Caco-2 (cell line): ENCODE results near the gene CCL2. TPM values are rescaled to one million over a fixed set of nuclear protein-coding genes. Genes with fewer than 3 reads are reported as not detected.

Experiments
- BruUV-seq: library from RNA; stranded (reverse); fragments of 400-500 nt; replicated peaks from 2 replicates; lab custom pipeline; 2021; lab: Mats Ljungman, UMichigan
- CTCF ChIA-PET: fragments of 300-600 bp; sonication (Branson Sonifier 250); formaldehyde crosslinking; loops from one replicate; lab custom pipeline; 2022; ENCODE audit warnings: antibody characterized with exemption; lab: Charles Lee
- POLR2A ChIA-PET: fragments of 300-600 bp; sonication (Branson Sonifier 250); formaldehyde crosslinking; loops from one replicate; lab custom pipeline; 2022; ENCODE audit warnings: antibody characterized with exemption; lab: Charles Lee
- DNase-seq, 2 experiments: peaks; one replicate each; pipeline versions ENCODE4 v3.0.0 to v3.0.0-alpha.2; 2020 to 2022
- H3K27me3 ChIP-seq: replicated peaks from 2 replicates; pipeline ENCODE4 v1.6.0; 2011; ENCODE audit warnings: low read length; ENCODE audit not compliant: control insufficient read depth, insufficient read depth
- H3K36me3 ChIP-seq: 2 replicates; pipeline ENCODE4 v1.5.1; 2011; ENCODE audit warnings: low read length; ENCODE audit not compliant: control insufficient read depth, insufficient read depth
- H3K4me1 ChIP-seq: fragments of 250-450 bp; sonication (Bioruptor Pico); 2 replicates; pipeline ENCODE4 v1.5.1; 2020; ENCODE audit warnings: mild to moderate bottlenecking
- H3K4me3 ChIP-seq: 2 replicates; pipeline ENCODE4 v1.5.1; 2011; ENCODE audit warnings: low read depth, mild to moderate bottlenecking, control low read depth, low read length
- H3K9me3 ChIP-seq: fragments of 250-450 bp; sonication (Bioruptor Pico); 2 replicates; pipeline ENCODE4 v1.5.1; 2020; ENCODE audit warnings: mild to moderate bottlenecking, moderate library complexity
- H3K27ac Mint-ChIP-seq: one replicate; pipeline ENCODE4 v1.8.0; 2022; ENCODE audit warnings: mixed read lengths; ENCODE audit not compliant: unreplicated experiment
- H3K27me3 Mint-ChIP-seq: one replicate; pipeline ENCODE4 v1.8.0; 2022; ENCODE audit warnings: mixed read lengths; ENCODE audit not compliant: insufficient read depth, unreplicated experiment
- H3K36me3 Mint-ChIP-seq: one replicate; pipeline ENCODE4 v1.8.0; 2022; ENCODE audit warnings: mild to moderate bottlenecking, mixed read lengths; ENCODE audit not compliant: insufficient read depth, unreplicated experiment
- H3K4me1 Mint-ChIP-seq: one replicate; pipeline ENCODE4 v1.8.0; 2022; ENCODE audit warnings: low read depth, mixed read lengths; ENCODE audit not compliant: unreplicated experiment
- H3K4me3 Mint-ChIP-seq: one replicate; pipeline ENCODE4 v1.8.0; 2022; ENCODE audit warnings: mild to moderate bottlenecking, moderate library complexity, mixed read lengths; ENCODE audit not compliant: unreplicated experiment
- H3K9me3 Mint-ChIP-seq: one replicate; pipeline ENCODE4 v1.8.0; 2022; ENCODE audit warnings: mixed read lengths; ENCODE audit not compliant: unreplicated experiment
- intact Hi-C: fragments of 100-400 bp; cut with micrococcal nuclease; formaldehyde crosslinking; loops from one replicate; pipeline ENCODE4 v1.10.0; 2022; ENCODE audit not compliant: unreplicated experiment
- total RNA-seq: library from RNA; stranded (reverse); gene quantifications from 2 replicates; pipeline ENCODE4 v1.2.3, GENCODE V29; 2022
- TF ChIP-seq, protein P1 (sequence below), 2 experiments: fragments of 200-600 bp in 1 of 2; IDR thresholded peaks; 1 replicate in 1 of 2; 2 replicates in 1 of 2; pipeline versions ENCODE4 v1.5.1 to v1.8.0; 2011 to 2022; ENCODE audit warnings: antibody characterized with exemption in 1 of 2, control low read depth in 1 of 2, inconsistent platforms in 1 of 2, low read depth in 1 of 2, low read length in 1 of 2, mild to moderate bottlenecking in 1 of 2, moderate library complexity in 1 of 2; ENCODE audit not compliant: insufficient read depth in 1 of 2, severe bottlenecking in 1 of 2, unreplicated experiment in 1 of 2

CCL2 gene
- total RNA-seq, 1 experiment from 2014 or later, result not detected

DNA sequence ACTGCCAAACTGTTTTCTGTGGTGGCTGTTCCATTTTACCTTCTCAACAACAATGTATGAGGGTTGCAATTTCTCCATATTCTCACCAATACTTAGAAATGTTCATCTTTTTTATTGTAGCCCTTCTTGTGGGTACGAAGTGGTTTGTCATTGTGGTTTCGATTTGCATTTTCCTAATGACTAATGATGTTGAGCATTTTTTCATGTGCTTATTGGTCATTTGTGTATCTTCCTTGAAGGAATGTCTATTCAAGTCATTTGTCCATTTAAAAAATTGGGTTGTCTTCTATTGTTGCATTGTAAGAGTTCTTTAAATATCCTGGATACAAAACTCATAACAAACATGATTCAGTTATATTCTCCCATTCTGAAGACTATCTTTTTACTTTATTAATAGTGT lies 47.5 kb upstream of the CCL2 start:
- CTCF ChIA-PET, result interaction anchor here (1.6 kb wide), 1 partner anchor 153 kb away, joined by 5 read pairs; no protein-coding TSS in a partner anchor
- BruUV-seq, result no TSS peak
- Mint-ChIP-seq H3K27ac (no peak overlapping the region), H3K27me3 (peaks cover 9% of the 10 kb centered on the region), H3K4me1 (no peaks in the 10 kb centered on the region), H3K36me3 (no peaks in the 10 kb centered on the region), H3K9me3 (peaks cover 4% of the 10 kb centered on the region), H3K4me3 (no peak overlapping the region)
- Histone ChIP-seq H3K4me1 (no peaks in the 10 kb centered on the region; the same call in 1 of the 2 replicates), H3K4me3 (no peak overlapping the region), H3K36me3 (no peaks in the 10 kb centered on the region), H3K9me3 (no peaks in the 10 kb centered on the region), H3K27me3 (no peaks in the 10 kb centered on the region; the same call in 1 of the 2 replicates)
- DNase-seq, result no peak
- intact Hi-C loops, result no loop called here
- POLR2A ChIA-PET, result no interaction called here
- TF ChIP-seq, protein P1, sequence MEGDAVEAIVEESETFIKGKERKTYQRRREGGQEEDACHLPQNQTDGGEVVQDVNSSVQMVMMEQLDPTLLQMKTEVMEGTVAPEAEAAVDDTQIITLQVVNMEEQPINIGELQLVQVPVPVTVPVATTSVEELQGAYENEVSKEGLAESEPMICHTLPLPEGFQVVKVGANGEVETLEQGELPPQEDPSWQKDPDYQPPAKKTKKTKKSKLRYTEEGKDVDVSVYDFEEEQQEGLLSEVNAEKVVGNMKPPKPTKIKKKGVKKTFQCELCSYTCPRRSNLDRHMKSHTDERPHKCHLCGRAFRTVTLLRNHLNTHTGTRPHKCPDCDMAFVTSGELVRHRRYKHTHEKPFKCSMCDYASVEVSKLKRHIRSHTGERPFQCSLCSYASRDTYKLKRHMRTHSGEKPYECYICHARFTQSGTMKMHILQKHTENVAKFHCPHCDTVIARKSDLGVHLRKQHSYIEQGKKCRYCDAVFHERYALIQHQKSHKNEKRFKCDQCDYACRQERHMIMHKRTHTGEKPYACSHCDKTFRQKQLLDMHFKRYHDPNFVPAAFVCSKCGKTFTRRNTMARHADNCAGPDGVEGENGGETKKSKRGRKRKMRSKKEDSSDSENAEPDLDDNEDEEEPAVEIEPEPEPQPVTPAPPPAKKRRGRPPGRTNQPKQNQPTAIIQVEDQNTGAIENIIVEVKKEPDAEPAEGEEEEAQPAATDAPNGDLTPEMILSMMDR (IDR thresholded peaks at IDR 0.05; ENCODE audit: insufficient read depth in 1 of 2, low read depth in 1 of 2, low read length in 1 of 2, severe bottlenecking in 1 of 2, unreplicated experiment in 1 of 2), result no peak

DNA sequence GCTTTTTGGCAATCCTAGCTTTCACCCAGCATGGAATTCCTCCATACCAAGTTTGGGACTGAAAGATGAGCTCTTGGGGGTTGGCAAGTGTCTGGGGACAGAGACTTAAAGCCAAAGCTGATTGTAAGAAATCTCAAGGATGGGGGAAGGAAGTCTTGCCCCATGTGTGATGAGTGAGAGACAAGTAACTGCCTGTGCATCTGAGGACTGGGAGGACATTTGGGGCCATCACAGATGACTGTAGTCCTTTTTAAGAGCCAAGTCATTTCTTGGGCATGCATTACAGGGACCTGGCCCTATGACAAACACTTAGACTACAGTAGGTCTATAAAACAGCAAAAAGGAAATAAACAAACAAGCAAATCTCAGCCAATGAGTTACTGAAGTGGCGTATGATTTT lies 36.3 kb upstream of the CCL2 start:
- BruUV-seq, result no TSS peak
- POLR2A ChIA-PET, result no interaction called here
- peaks cover 10% of the 10 kb centered on the region for H3K9me3 Mint-ChIP-seq
- TF ChIP-seq, protein P1 (IDR thresholded peaks at IDR 0.05; ENCODE audit: insufficient read depth in 1 of 2, low read depth in 1 of 2, low read length in 1 of 2, severe bottlenecking in 1 of 2, unreplicated experiment in 1 of 2), result no peak
- no peak overlapping the region for H3K4me3 Mint-ChIP-seq
- CTCF ChIA-PET, result interaction anchor here (0.6 kb wide), 1 partner anchor 166 kb away, joined by 3 read pairs; no protein-coding TSS in a partner anchor
- H3K4me1 Mint-ChIP-seq, result no peaks in the 10 kb centered on the region
- Histone ChIP-seq H3K4me1 (no peaks in the 10 kb centered on the region), H3K27me3 (no peaks in the 10 kb centered on the region), H3K4me3 (no peak overlapping the region), H3K36me3 (no peaks in the 10 kb centered on the region), H3K9me3 (no peaks in the 10 kb centered on the region)
- peaks cover 6% of the 10 kb centered on the region for H3K27me3 Mint-ChIP-seq
- no peak for DNase-seq
- intact Hi-C loops, result no loop called here
- no peaks in the 10 kb centered on the region for H3K36me3 Mint-ChIP-seq
- H3K27ac Mint-ChIP-seq, result no peak overlapping the region

DNA sequence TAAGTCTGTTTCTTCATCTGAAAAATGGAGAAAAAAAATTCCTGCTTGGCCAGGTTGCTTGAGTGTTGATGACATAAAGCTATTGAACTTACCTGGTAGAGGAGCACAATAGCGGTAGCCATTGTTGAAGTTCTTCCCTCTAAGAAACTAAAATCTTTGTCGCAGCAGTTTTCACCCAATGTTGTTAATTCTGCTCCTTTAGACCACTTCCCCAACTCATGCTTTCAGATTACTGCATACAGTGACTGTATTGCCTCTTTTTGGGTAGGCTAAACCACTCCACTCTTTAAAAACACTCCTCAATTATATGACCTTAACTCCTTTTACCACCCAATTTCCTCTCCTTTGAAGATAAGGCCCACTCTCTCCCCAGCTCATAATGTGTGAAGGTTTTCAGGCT lies 35.7 kb upstream of the CCL2 start:
- TF ChIP-seq, protein P1 (IDR thresholded peaks at IDR 0.05; ENCODE audit: insufficient read depth in 1 of 2, low read depth in 1 of 2, low read length in 1 of 2, severe bottlenecking in 1 of 2, unreplicated experiment in 1 of 2), result no peak
- Mint-ChIP-seq H3K9me3 (peaks cover 4% of the 10 kb centered on the region), H3K27me3 (peaks cover 6% of the 10 kb centered on the region), H3K4me1 (no peaks in the 10 kb centered on the region), H3K36me3 (no peaks in the 10 kb centered on the region), H3K27ac (no peak overlapping the region), H3K4me3 (no peak overlapping the region)
- DNase-seq, result no peak
- H3K27me3 ChIP-seq, result no peaks in the 10 kb centered on the region
- BruUV-seq, result no TSS peak
- POLR2A ChIA-PET, result no interaction called here
- no peaks in the 10 kb centered on the region for H3K4me1 ChIP-seq
- no peaks in the 10 kb centered on the region for H3K36me3 ChIP-seq
- no peak overlapping the region for H3K4me3 ChIP-seq
- intact Hi-C loops, result no loop called here
- CTCF ChIA-PET, result no interaction called here
- H3K9me3 ChIP-seq, result no peaks in the 10 kb centered on the region
